HEK293 (cell line): ENCODE results near the gene MADD.

ENCODE experiments used
- CTCF ChIA-PET: fragments of 350-600 bp; formaldehyde crosslinking; extraction: SDS; loops from one replicate; lab custom pipeline; 2021; ENCODE audit warnings: antibody characterized with exemption; lab: Yijun Ruan, JAX
- POLR2A ChIA-PET: fragments of 300-600 bp; formaldehyde crosslinking; extraction: SDS; loops from one replicate; lab custom pipeline; 2020; ENCODE audit warnings: antibody characterized with exemption, inconsistent platforms; lab: Yijun Ruan, JAX
- H3K27ac ChIP-seq: fragments of 200-500 bp; sonication (Bioruptor generic); 2 replicates; pipeline ENCODE4 v1.5.1; 2014; ENCODE audit warnings: low read depth, low read length, control low read depth, inconsistent platforms; ENCODE audit errors: extremely low read depth
- H3K36me3 ChIP-seq, 2 experiments: fragments of 200-500 bp in 1 of 2; sonication (Bioruptor generic) in 1 of 2; 1 replicate in 1 of 2; 2 replicates in 1 of 2; pipeline ENCODE4 v1.5.1; 2014 to 2017; ENCODE audit warnings: inconsistent platforms in 2 of 2, low read length in 2 of 2; ENCODE audit not compliant: control insufficient read depth in 2 of 2, insufficient read depth in 1 of 2
- H3K4me1 ChIP-seq: fragments of 200-500 bp; sonication (Bioruptor generic); 2 replicates; pipeline ENCODE4 v1.5.1; 2014; ENCODE audit warnings: mild to moderate bottlenecking, low read length, inconsistent platforms; ENCODE audit not compliant: control insufficient read depth, insufficient read depth
- H3K4me3 ChIP-seq: 2 replicates; pipeline ENCODE4 v1.5.1; 2011; ENCODE audit warnings: low read depth, mild to moderate bottlenecking, control low read depth, low read length, moderate library complexity
- H3K9me3 ChIP-seq: fragments of 200-500 bp; sonication (Bioruptor generic); 2 replicates; pipeline ENCODE4 v1.5.1; 2014; ENCODE audit warnings: low read depth, low read length, inconsistent platforms; ENCODE audit not compliant: control insufficient read depth, insufficient read depth
- AEBP2 ChIP-seq: fragments of 450-650 bp; formaldehyde crosslinking; IDR thresholded peaks from 2 replicates; pipeline ENCODE4 v1.5.1; 2016; ENCODE audit warnings: missing biosample characterization, missing genetic modification characterization, borderline replicate concordance
- EGR2 ChIP-seq: fragments of 450-650 bp; formaldehyde crosslinking; IDR thresholded peaks from 2 replicates; pipeline ENCODE4 v1.5.1; 2016; ENCODE audit warnings: low read depth, missing biosample characterization, missing genetic modification characterization
- KLF1 ChIP-seq: fragments of 450-650 bp; formaldehyde crosslinking; IDR thresholded peaks from 2 replicates; pipeline ENCODE4 v1.5.1; 2016; ENCODE audit warnings: missing biosample characterization, missing genetic modification characterization
- KLF10 ChIP-seq: fragments of 450-650 bp; IDR thresholded peaks from 2 replicates; pipeline ENCODE4 v1.5.1; 2018; ENCODE audit warnings: missing biosample characterization, mild to moderate bottlenecking, missing genetic modification characterization
- KLF8 ChIP-seq: fragments of 450-650 bp; formaldehyde crosslinking; IDR thresholded peaks from 2 replicates; pipeline ENCODE4 v1.5.1; 2016; ENCODE audit warnings: missing biosample characterization, missing genetic modification characterization
- MEIS1 ChIP-seq: sonication (generic); formaldehyde crosslinking; IDR thresholded peaks from 2 replicates; pipeline ENCODE4 v1.8.1; 2022; ENCODE audit warnings: missing genetic modification reagents, mild to moderate bottlenecking, borderline replicate concordance
- MZF1 ChIP-seq: fragments of 450-650 bp; formaldehyde crosslinking; IDR thresholded peaks from 2 replicates; pipeline ENCODE4 v1.5.1; 2017; ENCODE audit warnings: missing biosample characterization, missing genetic modification characterization, borderline replicate concordance
- PBX3 ChIP-seq: sonication (generic); formaldehyde crosslinking; IDR thresholded peaks from 2 replicates; pipeline ENCODE4 v1.8.1; 2022; ENCODE audit warnings: mild to moderate bottlenecking, moderate library complexity, missing genetic modification reagents
- RBAK ChIP-seq: fragments of 450-650 bp; formaldehyde crosslinking; IDR thresholded peaks from 2 replicates; pipeline ENCODE4 v1.5.1; 2016; ENCODE audit warnings: missing biosample characterization, missing genetic modification characterization
- REPIN1 ChIP-seq: fragments of 450-650 bp; formaldehyde crosslinking; IDR thresholded peaks from 2 replicates; pipeline ENCODE4 v1.5.1; 2017; ENCODE audit warnings: missing biosample characterization, missing genetic modification characterization, low read depth
- TSHZ1 ChIP-seq: fragments of 450-650 bp; formaldehyde crosslinking; IDR thresholded peaks from 2 replicates; pipeline ENCODE4 v1.5.1; 2016; ENCODE audit warnings: missing biosample characterization, missing genetic modification characterization, borderline replicate concordance
- ZBTB44 ChIP-seq: fragments of 450-650 bp; IDR thresholded peaks from 2 replicates; pipeline ENCODE4 v1.5.1; 2018; ENCODE audit warnings: missing biosample characterization, mild to moderate bottlenecking, missing genetic modification characterization
- ZFP37 ChIP-seq: fragments of 450-650 bp; formaldehyde crosslinking; IDR thresholded peaks from 2 replicates; pipeline ENCODE4 v1.5.1; 2016; ENCODE audit warnings: missing biosample characterization, missing genetic modification characterization
- ZFP69B ChIP-seq: fragments of 450-650 bp; formaldehyde crosslinking; IDR thresholded peaks from 2 replicates; pipeline ENCODE4 v1.5.1; 2016; ENCODE audit warnings: missing biosample characterization, missing genetic modification characterization
- ZNF138 ChIP-seq: fragments of 450-650 bp; formaldehyde crosslinking; IDR thresholded peaks from 2 replicates; pipeline ENCODE4 v1.5.1; 2016; ENCODE audit warnings: missing biosample characterization, missing genetic modification characterization, borderline replicate concordance
- ZNF211 ChIP-seq: fragments of 450-650 bp; formaldehyde crosslinking; IDR thresholded peaks from 2 replicates; pipeline ENCODE4 v1.5.1; 2016; ENCODE audit warnings: low read depth, missing biosample characterization, missing genetic modification characterization
- ZNF248 ChIP-seq: fragments of 450-650 bp; formaldehyde crosslinking; IDR thresholded peaks from 2 replicates; pipeline ENCODE4 v1.5.1; 2017; ENCODE audit warnings: missing biosample characterization, missing genetic modification characterization
- ZNF48 ChIP-seq: fragments of 450-650 bp; formaldehyde crosslinking; IDR thresholded peaks from 2 replicates; pipeline ENCODE4 v1.5.1; 2016; ENCODE audit warnings: missing biosample characterization, missing genetic modification characterization
- ZNF558 ChIP-seq: fragments of 450-650 bp; formaldehyde crosslinking; IDR thresholded peaks from 2 replicates; pipeline ENCODE4 v1.5.1; 2016; ENCODE audit warnings: missing biosample characterization, missing genetic modification characterization
- ZNF560 ChIP-seq: fragments of 450-650 bp; formaldehyde crosslinking; IDR thresholded peaks from 2 replicates; pipeline ENCODE4 v1.5.1; 2017; ENCODE audit warnings: missing biosample characterization, missing genetic modification characterization, borderline replicate concordance
- ZNF580 ChIP-seq: fragments of 450-650 bp; formaldehyde crosslinking; IDR thresholded peaks from 2 replicates; pipeline ENCODE4 v1.5.1; 2016; ENCODE audit warnings: missing biosample characterization, missing genetic modification characterization
- ZNF585B ChIP-seq: fragments of 450-650 bp; formaldehyde crosslinking; IDR thresholded peaks from 2 replicates; pipeline ENCODE4 v1.5.1; 2016; ENCODE audit warnings: missing biosample characterization, missing genetic modification characterization
- ZNF596 ChIP-seq: fragments of 450-650 bp; IDR thresholded peaks from 2 replicates; pipeline ENCODE4 v1.5.0; 2018; ENCODE audit warnings: missing biosample characterization, mild to moderate bottlenecking, missing genetic modification characterization, moderate library complexity
- ZNF623 ChIP-seq: fragments of 450-650 bp; formaldehyde crosslinking; IDR thresholded peaks from 2 replicates; pipeline ENCODE4 v1.5.1; 2016; ENCODE audit warnings: missing biosample characterization, missing genetic modification characterization
- ZNF768 ChIP-seq: fragments of 450-650 bp; formaldehyde crosslinking; IDR thresholded peaks from 2 replicates; pipeline ENCODE4 v1.5.1; 2018; ENCODE audit warnings: missing biosample characterization, mild to moderate bottlenecking, missing genetic modification characterization
- ZNF777 ChIP-seq: fragments of 450-650 bp; formaldehyde crosslinking; IDR thresholded peaks from 2 replicates; pipeline ENCODE4 v1.5.1; 2017; ENCODE audit warnings: missing biosample characterization, missing genetic modification characterization, borderline replicate concordance
- ZSCAN23 ChIP-seq: fragments of 450-650 bp; formaldehyde crosslinking; IDR thresholded peaks from 2 replicates; pipeline ENCODE4 v1.5.1; 2016; ENCODE audit warnings: missing biosample characterization, missing genetic modification characterization

MADD gene

GRCh38 chr11:47354913-47355282 lies 85.0 kb downstream of the MADD start:
- Histone ChIP-seq H3K9me3 (no peaks in the 10 kb centered on the region), H3K4me1 (no peaks in the 10 kb centered on the region), H3K27ac (no peak overlapping the region), H3K4me3 (peak overlapping the region; percentile 14; the same call in 1 of the 2 replicates), H3K36me3 (no peaks in the 10 kb centered on the region)
- TF ChIP-seq AEBP2 (no peak), REPIN1 (tag by site-specific recombination) (no peak), MEIS1 (CRISPR knock-in tag) (no peak), ZBTB44 (tag by site-specific recombination) (no peak), TSHZ1 (tag by site-specific recombination) (no peak), ZNF768 (tag by site-specific recombination) (no peak), KLF8 (tag by site-specific recombination) (no peak), EGR2 (tag by site-specific recombination) (no peak), ZNF48 (tag by site-specific recombination) (no peak), PBX3 (CRISPR knock-in tag) (no peak), ZNF248 (tag by site-specific recombination) (no peak), RBAK (no peak), ZFP37 (tag by site-specific recombination) (no peak), ZNF777 (tag by site-specific recombination) (no peak)
- ChIA-PET POLR2A (interaction anchor here (0.6 to 1.0 kb wide), 7 partner anchors 89 to 395 kb away, joined by 3 to 7 read pairs (median 4); partner anchors contain the start of genes ACP2 and DDB2), CTCF (interaction anchor here (0.5 to 2.1 kb wide), 39 partner anchors 9 to 282 kb away, joined by 3 to 32 read pairs (median 4); partner anchors contain the start of genes ACP2, NR1H3 and SLC39A13)

- CTCF ChIA-PET, result interaction anchor here (0.5 to 2.1 kb wide), 39 partner anchors 9 to 282 kb away, joined by 3 to 32 read pairs (median 4); partner anchors contain the start of genes ACP2, NR1H3 and SLC39A13
- no peaks in the 10 kb centered on the region for H3K9me3 ChIP-seq
- POLR2A ChIA-PET, result interaction anchor here (0.6 to 1.0 kb wide), 7 partner anchors 89 to 396 kb away, joined by 3 to 7 read pairs (median 4); partner anchors contain the start of genes ACP2 and DDB2
- H3K27ac ChIP-seq, result no peak overlapping the region
- no peaks in the 10 kb centered on the region for H3K36me3 ChIP-seq
- H3K4me1 ChIP-seq, result no peaks in the 10 kb centered on the region
- peak overlapping the region; percentile 18 for H3K4me3 ChIP-seq
- TF ChIP-seq ZNF138 (tag by site-specific recombination) (no peak), ZNF211 (no peak), ZSCAN23 (no peak), ZNF580 (tag by site-specific recombination) (no peak), KLF10 (tag by site-specific recombination) (no peak), ZFP69B (tag by site-specific recombination) (peak; percentile 69; the same call in 1 of the 2 replicates), KLF1 (tag by site-specific recombination) (peak; percentile 23; the same call in 1 of the 2 replicates), ZNF596 (tag by site-specific recombination) (no peak), ZNF560 (no peak), MZF1 (tag by site-specific recombination) (no peak), ZNF585B (no peak), ZNF558 (tag by site-specific recombination) (no peak), ZNF623 (tag by site-specific recombination) (no peak)
Measured at GRCh38 chr11:47355283-47356128, 85.6 kb downstream of the MADD start.
